Aorta (tissue), 5 donors: Measurements from ENCODE around the gene HCST. TPM values are rescaled to one million over a fixed set of nuclear protein-coding genes. Genes with fewer than 3 reads are reported as not detected.
A peak's percentile ranks its signal among the peaks of the same experiment; 100 is the strongest.

ENCODE experiments used
- ATAC-seq: fragments of 200-7000 bp; cut with Tn5 transposase; one replicate; pipeline ENCODE4 v1.9.1; 2022; ENCODE audit warnings: moderate library complexity; ENCODE audit not compliant: low FRiP score
- DNase-seq, 2 donors: peaks; one replicate each; pipeline ENCODE4 v3.0.0-alpha.2; 2020
- H3K27ac ChIP-seq, 2 donors: one replicate each; pipeline ENCODE4 v1.5.1; 2013; ENCODE audit warnings: low read length in 2 of 2, mild to moderate bottlenecking in 2 of 2, moderate library complexity in 2 of 2, control low read depth in 1 of 2, inconsistent platforms in 1 of 2, low read depth in 1 of 2
- H3K27me3 ChIP-seq, 2 donors: one replicate each; pipeline ENCODE4 v1.6.1; 2013; ENCODE audit warnings: control low read depth in 1 of 2, low read length in 1 of 2, mild to moderate bottlenecking in 1 of 2, moderate library complexity in 1 of 2; ENCODE audit not compliant: insufficient read depth in 2 of 2, control insufficient read depth in 1 of 2
- H3K36me3 ChIP-seq, 2 donors: one replicate each; pipeline ENCODE4 v1.6.1; 2013; ENCODE audit warnings: control low read depth in 1 of 2, low read length in 1 of 2, mild to moderate bottlenecking in 1 of 2; ENCODE audit not compliant: insufficient read depth in 2 of 2, control insufficient read depth in 1 of 2
- H3K4me1 ChIP-seq, 2 donors: one replicate each; pipeline ENCODE4 v1.6.1; 2013; ENCODE audit warnings: low read length in 2 of 2, control low read depth in 1 of 2, mild to moderate bottlenecking in 1 of 2, moderate library complexity in 1 of 2; ENCODE audit not compliant: insufficient read depth in 2 of 2, control insufficient read depth in 1 of 2
- H3K4me3 ChIP-seq, 2 donors: one replicate each; pipeline ENCODE4 v1.5.1; 2013; ENCODE audit warnings: low read length in 2 of 2, control low read depth in 1 of 2, mild to moderate bottlenecking in 1 of 2
- H3K9me3 ChIP-seq: one replicate; pipeline ENCODE4 v1.6.1; 2013; ENCODE audit warnings: mild to moderate bottlenecking, low read length; ENCODE audit not compliant: control insufficient read depth
- whole genome bisulfite sequencing, 2 donors: extraction: QIAGEN DNeasy Blood & Tissue Kit; methylation state at CpG; one replicate each; pipeline ENCODE4 v1.1.7; 2013; 5-methylcytosine and 5-hydroxymethylcytosine counted together
- intact Hi-C, 2 donors: fragments of 100-400 bp; cut with DNase I; formaldehyde crosslinking; loops; one replicate each; pipeline versions ENCODE4 v1.14.2 to v1.15.0; 2022
- polyA plus RNA-seq, 2 donors: library from polyadenylated mRNA; stranded (reverse); fragments of 200-250 nt; gene quantifications; one replicate each; pipeline ENCODE4 v1.2.3, GENCODE V29; 2013
- total RNA-seq, 2 donors: library from RNA; stranded (reverse); fragmentation: NEBNext Ultra II Directional; extraction: Animal tissue kit (Norgen Biotek cat#: 25700); gene quantifications; one replicate each; pipeline ENCODE4 v1.2.1, GENCODE V29; 2021
- donor health status: healthy with polysubstance abuse.
- donor health status: Bipolar disorder and iron deficiency.
- donor health status: DM: no; HTN: no; CAD: no.
- donor health status: DM: no; HTN: no; CAD: no.
- donor health status: DM: yes; HTN: yes; CAD: no.

The HCST gene
- total and polyA plus RNA-seq, 4 donors = 7.3 to 20.9 (median 18.7) TPM

GRCh38 chr19:35872180-35872579, 30.1 kb upstream of the HCST start:
- DNase-seq (no peak), ATAC-seq (no peak)
- Histone ChIP-seq H3K27ac (no peak overlapping the region), H3K4me1 (no peaks in the 10 kb centered on the region), H3K4me3 (no peak overlapping the region), H3K27me3 (no peaks in the 10 kb centered on the region), H3K9me3 (no peaks in the 10 kb centered on the region), H3K36me3 (no peaks in the 10 kb centered on the region)
- intact Hi-C loops = loop anchor here in 1 of 2 donors (10.0 kb wide), 1 partner anchor 63 kb away; the partner anchor contains the start of gene LRFN3
- 83% methylated on average over 5 of the region's 5 CpGs for WGBS, 2 donors

GRCh38 chr19:35874392-35874930, 27.9 kb upstream of the HCST start:
- intact Hi-C loops = loop anchor here in 1 of 2 donors (10.0 kb wide), 1 partner anchor 60 kb away; the partner anchor contains the start of gene LRFN3
- no peaks in the 10 kb centered on the region for H3K9me3 ChIP-seq
- no peak overlapping the region for H3K4me3 ChIP-seq
- no peak for DNase-seq
- no peaks in the 10 kb centered on the region for H3K36me3 ChIP-seq
- no peaks in the 10 kb centered on the region for H3K27me3 ChIP-seq
- no peak overlapping the region for H3K27ac ChIP-seq
- no peaks in the 10 kb centered on the region for H3K4me1 ChIP-seq
- ATAC-seq = no peak
- 95 to 97% methylated on average over 29 to 32 of the region's 32 CpGs for WGBS, 2 donors

- Histone ChIP-seq H3K4me3 (no peak overlapping the region), H3K9me3 (no peaks in the 10 kb centered on the region), H3K27me3 (no peaks in the 10 kb centered on the region), H3K27ac (no peak overlapping the region), H3K36me3 (no peaks in the 10 kb centered on the region), H3K4me1 (no peaks in the 10 kb centered on the region)
- intact Hi-C loops = loop anchor here (5.0 to 10.0 kb wide), 2 partner anchors 56 to 102 kb away; partner anchors contain the start of genes ARHGAP33 (in 1 of the 2) and LRFN3 (in 1 of the 2)
- DNase-seq (no peak), ATAC-seq (peak; percentile 9)
- 67% methylated on average over 22 to 23 of the region's 23 CpGs for WGBS, 2 donors
Observed at GRCh38 chr19:35879068-35879467, 23.3 kb upstream of the HCST start.

GRCh38 chr19:35879770-35880317, 22.5 kb upstream of the HCST start:
- Histone ChIP-seq H3K4me3 (no peak overlapping the region), H3K9me3 (no peaks in the 10 kb centered on the region), H3K36me3 (no peaks in the 10 kb centered on the region), H3K4me1 (no peaks in the 10 kb centered on the region), H3K27me3 (no peaks in the 10 kb centered on the region), H3K27ac (no peak overlapping the region)
- ATAC-seq = peak; percentile 93
- WGBS, 2 donors = 2 to 3% methylated on average over 28 of the region's 28 CpGs
- intact Hi-C loops = loop anchor here (5.0 to 10.0 kb wide), 2 partner anchors 55 to 103 kb away; partner anchors contain the start of genes ARHGAP33 (in 1 of the 2) and LRFN3 (in 1 of the 2)
- peak; percentile 95 to 97 for DNase-seq

GRCh38 chr19:35882114-35882832, 20.1 kb upstream of the HCST start:
- Histone ChIP-seq H3K4me3 (no peak overlapping the region), H3K27ac (no peak overlapping the region), H3K36me3 (no peaks in the 10 kb centered on the region), H3K9me3 (no peaks in the 10 kb centered on the region), H3K27me3 (no peaks in the 10 kb centered on the region), H3K4me1 (no peaks in the 10 kb centered on the region)
- ATAC-seq = no peak
- intact Hi-C loops = loop anchor here in 1 of 2 donors (2.0 kb wide), 1 partner anchor 49 kb away; no protein-coding TSS in a partner anchor
- no peak for DNase-seq
- 26% methylated on average over 8 of the region's 8 CpGs for WGBS, 2 donors

- Histone ChIP-seq H3K4me3 (no peak overlapping the region), H3K9me3 (no peaks in the 10 kb centered on the region), H3K27me3 (no peaks in the 10 kb centered on the region), H3K36me3 (no peaks in the 10 kb centered on the region), H3K27ac (no peak overlapping the region), H3K4me1 (no peaks in the 10 kb centered on the region)
- intact Hi-C loops = loop anchor here in 1 of 2 donors (2.0 kb wide), 1 partner anchor 47 kb away; no protein-coding TSS in a partner anchor
- WGBS, 2 donors = 61 to 78% methylated on average over 2 of the region's 2 CpGs
- no peak for DNase-seq
- ATAC-seq = no peak
Observed at GRCh38 chr19:35883882-35884281, 18.4 kb upstream of the HCST start.

- H3K36me3 ChIP-seq = no peaks in the 10 kb centered on the region
- no peak overlapping the region for H3K27ac ChIP-seq
- no peaks in the 10 kb centered on the region for H3K9me3 ChIP-seq
- H3K4me1 ChIP-seq = no peaks in the 10 kb centered on the region
- H3K4me3 ChIP-seq = no peak overlapping the region
- intact Hi-C loops = no loop called here
- DNase-seq (no peak), ATAC-seq (no peak)
- 90 to 91% methylated on average over 6 of the region's 6 CpGs for WGBS, 2 donors
- H3K27me3 ChIP-seq = no peaks in the 10 kb centered on the region
Observed at GRCh38 chr19:35885225-35885738, 17.0 kb upstream of the HCST start.

- H3K36me3 ChIP-seq = no peaks in the 10 kb centered on the region
- no peak overlapping the region for H3K4me3 ChIP-seq
- WGBS, 2 donors = 94 to 95% methylated on average over 7 of the region's 8 CpGs
- intact Hi-C loops = no loop called here
- no peaks in the 10 kb centered on the region for H3K4me1 ChIP-seq
- H3K9me3 ChIP-seq = no peaks in the 10 kb centered on the region
- DNase-seq = no peak
- H3K27me3 ChIP-seq = no peaks in the 10 kb centered on the region
- H3K27ac ChIP-seq = no peak overlapping the region
- ATAC-seq = no peak
Observed at GRCh38 chr19:35885904-35886303, 16.4 kb upstream of the HCST start.
